GM12878 (cell line): ENCODE results near the gene CHD5. TPM values are rescaled to one million over a fixed set of nuclear protein-coding genes. Genes with fewer than 3 reads are reported as not detected.

Experiments
- ATAC-seq: fragments of 200-7000 bp; cut with Tn5 transposase; 3 replicates; pipeline ENCODE4 v1.9.1; 2020; ENCODE audit warnings: mild to moderate bottlenecking, moderate library complexity
- BruUV-seq: library from RNA; stranded (reverse); fragments of 400-500 nt; replicated peaks from 2 replicates; lab custom pipeline; 2021; lab: Mats Ljungman, UMichigan
- CTCF ChIA-PET: fragments of 300-600 bp; sonication (Branson Sonifier 250); formaldehyde crosslinking; extraction: SDS; loops from one replicate; lab custom pipeline; 2021; ENCODE audit warnings: inconsistent platforms; lab: Yijun Ruan, JAX
- POLR2A ChIA-PET: fragments of 350-600 bp; formaldehyde crosslinking; extraction: SDS; loops from one replicate; lab custom pipeline; 2021; ENCODE audit warnings: inconsistent platforms; lab: Charles Lee
- RAD21 ChIA-PET: fragments of 300-600 bp; sonication (Branson Sonifier 250); formaldehyde crosslinking; loops from one replicate; lab custom pipeline; 2023; ENCODE audit warnings: antibody characterized with exemption; ENCODE audit not compliant: unreplicated experiment; lab: Charles Lee
- SMC1A ChIA-PET: fragments of 300-600 bp; sonication (Branson Sonifier 250); formaldehyde crosslinking; loops from one replicate; lab custom pipeline; 2023; ENCODE audit not compliant: unreplicated experiment, uncharacterized antibody; lab: Charles Lee
- DNase-seq: peaks from one replicate; pipeline ENCODE4 v3.0.0-alpha.2; 2011; ENCODE audit warnings: low read depth, low spot score
- FAIRE-seq: peaks from 3 replicates; lab custom pipeline; 2011; peaks lifted over from hg19 to GRCh38; lab: Jason Lieb, UNC
- H2AFZ ChIP-seq: 2 replicates; pipeline ENCODE4 v1.6.0; 2011; ENCODE audit warnings: low read depth, low read length, control low read depth; ENCODE audit not compliant: control insufficient read depth
- H3K27ac ChIP-seq: 2 replicates; pipeline ENCODE4 v1.5.1; 2011; ENCODE audit warnings: control low read depth; ENCODE audit not compliant: control insufficient read depth, insufficient read depth
- H3K27me3 ChIP-seq, 2 experiments: replicated peaks in 1 of 2; 2 replicates each; pipeline versions ENCODE4 v1.6.0 to v1.6.1; 2011; ENCODE audit warnings: low read length in 1 of 2; ENCODE audit not compliant: control insufficient read depth in 2 of 2, insufficient read depth in 2 of 2
- H3K36me3 ChIP-seq, 2 experiments: 2 replicates each; pipeline ENCODE4 v1.5.1; 2011; ENCODE audit warnings: low read length in 1 of 2; ENCODE audit not compliant: control insufficient read depth in 2 of 2, insufficient read depth in 2 of 2
- H3K4me1 ChIP-seq: 2 replicates; pipeline ENCODE4 v1.6.1; 2011; ENCODE audit warnings: mild to moderate bottlenecking, low read length, moderate library complexity, mixed read lengths; ENCODE audit not compliant: control insufficient read depth, insufficient read depth
- H3K4me2 ChIP-seq: 2 replicates; pipeline ENCODE4 v1.6.0; 2011; ENCODE audit warnings: control low read depth; ENCODE audit not compliant: control insufficient read depth, insufficient read depth
- H3K4me3 ChIP-seq: fragments of 200-600 bp; sonication (generic); 2 replicates; pipeline ENCODE4 v1.5.1; 2016
- H3K79me2 ChIP-seq: 2 replicates; pipeline ENCODE4 v1.6.0; 2011; ENCODE audit warnings: low read length; ENCODE audit not compliant: control insufficient read depth, insufficient read depth
- H3K9ac ChIP-seq: 2 replicates; pipeline ENCODE4 v1.8.0; 2011; ENCODE audit warnings: low read length, control low read depth, mixed read lengths; ENCODE audit not compliant: control insufficient read depth, insufficient read depth
- H3K9me3 ChIP-seq: replicated peaks from 3 replicates; pipeline ENCODE4 v1.5.1; 2011; ENCODE audit warnings: mild to moderate bottlenecking, low read length; ENCODE audit not compliant: control insufficient read depth, insufficient read depth
- H4K20me1 ChIP-seq: 2 replicates; pipeline ENCODE4 v1.6.0; 2011; ENCODE audit not compliant: control insufficient read depth, insufficient read depth
- BCLAF1 ChIP-seq: fragments of 450-650 bp; IDR thresholded peaks from 2 replicates; pipeline ENCODE4 v1.6.1; 2017; ENCODE audit warnings: antibody characterized with exemption, mild to moderate bottlenecking, moderate library complexity
- CBFB ChIP-seq: IDR thresholded peaks from 2 replicates; pipeline ENCODE4 v1.6.1; 2016; ENCODE audit warnings: antibody characterized with exemption, low read depth
- CREB1 ChIP-seq: IDR thresholded peaks from 2 replicates; pipeline ENCODE4 v1.6.1; 2012; ENCODE audit warnings: low read depth, mild to moderate bottlenecking, inconsistent platforms
- HSF1 ChIP-seq: fragments of 150-350 bp; IDR thresholded peaks from 2 replicates; pipeline ENCODE4 v1.6.1; 2014; ENCODE audit warnings: mild to moderate bottlenecking, low read depth, low read length
- MEF2B ChIP-seq: fragments of 450-650 bp; IDR thresholded peaks from 2 replicates; pipeline ENCODE4 v1.6.1; 2018; ENCODE audit warnings: mild to moderate bottlenecking, moderate library complexity; ENCODE audit not compliant: partially characterized antibody, poor library complexity, severe bottlenecking
- NFIC ChIP-seq: IDR thresholded peaks from 2 replicates; pipeline ENCODE4 v1.6.1; 2012; ENCODE audit warnings: low read depth, mild to moderate bottlenecking, inconsistent platforms, low read length, moderate library complexity
- NFYB ChIP-seq: IDR thresholded peaks from 2 replicates; pipeline ENCODE4 v1.6.1; 2011; ENCODE audit warnings: low read depth, mild to moderate bottlenecking, low read length, improper control_type of control experiment, moderate library complexity; ENCODE audit not compliant: insufficient read depth
- NR2C2 ChIP-seq: IDR thresholded peaks from 2 replicates; pipeline ENCODE4 v1.6.1; 2011; ENCODE audit warnings: borderline replicate concordance, low read depth; ENCODE audit not compliant: control insufficient read depth, insufficient read length
- REST ChIP-seq: IDR thresholded peaks from 2 replicates; pipeline ENCODE4 v1.6.1; 2012; ENCODE audit warnings: mild to moderate bottlenecking, low read depth, low read length
- SREBF1 ChIP-seq: IDR thresholded peaks from 2 replicates; pipeline ENCODE4 v1.6.1; 2012; ENCODE audit warnings: mild to moderate bottlenecking, low read length
- STAT1 ChIP-seq: fragments of 450-650 bp; conservative IDR thresholded peaks from 2 replicates; pipeline ENCODE4 v1.6.1; 2014; ENCODE audit warnings: antibody characterized with exemption, mild to moderate bottlenecking
- TBL1XR1 ChIP-seq: IDR thresholded peaks from 2 replicates; pipeline ENCODE4 v1.6.1; 2012; ENCODE audit warnings: low read depth, low read length, improper control_type of control experiment
- TCF7 ChIP-seq: IDR thresholded peaks from 2 replicates; pipeline ENCODE4 v1.6.1; 2014; ENCODE audit warnings: antibody characterized with exemption, borderline replicate concordance
- ZZZ3 ChIP-seq: IDR thresholded peaks from 2 replicates; pipeline ENCODE4 v1.6.1; 2011; ENCODE audit warnings: low read depth; ENCODE audit not compliant: control insufficient read depth, insufficient read length
- WGBS: methylation state at CpG from one replicate; pipeline ENCODE4 v1.1.6; 2016; ENCODE audit warnings: low lambda C conversion rate; ENCODE audit not compliant: insufficient replicate concordance, insufficient coverage; ENCODE audit errors: missing lambda C conversion rate; 5-methylcytosine and 5-hydroxymethylcytosine counted together
- in situ Hi-C: fragments of 300-500 bp; cut with MboI; formaldehyde crosslinking; loops from 9 replicates; pipeline ENCODE4 v1.14.3; 2018; ENCODE audit warnings: mixed read lengths
- intact Hi-C: fragments of 100-400 bp; cut with micrococcal nuclease; formaldehyde crosslinking; loops from one replicate; pipeline ENCODE4 v1.14.2; 2022; ENCODE audit not compliant: unreplicated experiment
- polyA plus RNA-seq, 11 experiments: library from polyadenylated mRNA; depleted of rRNA in 4 of 11; unstranded in 6 of 11; stranded (reverse) in 5 of 11; fragments of >200 nt; fragmentation: Nextera tagmentation in 4 of 11; fragmentation: Illumina TruSeq in 1 of 11; extraction: Ambion mirVana in 4 of 11; extraction: Trizol in 1 of 11; gene quantifications; 1 replicate in 1 of 11; 2 replicates in 10 of 11; pipeline versions ENCODE4 v1.2.1 to v1.2.3, GENCODE V29; 2011 to 2016; ENCODE audit warnings: inconsistent platforms in 2 of 11, missing spikeins in 2 of 11, low read depth in 1 of 11
- total RNA-seq, 4 experiments: library from RNA; depleted of rRNA in 3 of 4; stranded (reverse); fragments of >200 nt in 3 of 4; fragmentation: Illumina TruSeq in 1 of 4; extraction: Trizol in 1 of 4; gene quantifications; 2 replicates each; pipeline versions ENCODE4 v1.2.1 to v1.2.3, GENCODE V29; 2013 to 2021

CHD5 gene
- total and polyA plus RNA-seq, 10 of the 15 experiments (the other 5 are each of a cell fraction or from before 2014, with no cell fraction given) = 0.03 to 0.49 (median 0.13) TPM; not detected in 3

GRCh38 chr1:6113745-6114144 is 66.4 kb downstream of the CHD5 start (continued):
- TF ChIP-seq REST (no peak), ZZZ3 (no peak)

GRCh38 chr1:6113116-6113515 is 67.0 kb downstream of the CHD5 start:
- BruUV-seq = no TSS peak
- ChIA-PET SMC1A (no interaction called here), RAD21 (interaction anchor here (0.9 kb wide), 1 partner anchor 40 kb away, joined by 3 read pairs; no protein-coding TSS in a partner anchor), POLR2A (no interaction called here), CTCF (interaction anchor here (2.1 kb wide), 1 partner anchor 28 kb away, joined by 4 read pairs; no protein-coding TSS in a partner anchor)
- FAIRE-seq (no peak), ATAC-seq (no peak), DNase-seq (no peak)
- H3K9me3 ChIP-seq = no peaks in the 10 kb centered on the region
- no peak overlapping the region for H3K4me2 ChIP-seq
- in situ Hi-C loops (no loop called here), intact Hi-C loops (no loop called here)
- WGBS = 11% methylated on average over 10 of the region's 10 CpGs
- no peak overlapping the region for H3K27ac ChIP-seq
- no peak overlapping the region for H3K9ac ChIP-seq
- no peaks in the 10 kb centered on the region for H3K36me3 ChIP-seq
- no peaks in the 10 kb centered on the region for H3K27me3 ChIP-seq
- no peak overlapping the region for H2AFZ ChIP-seq
- H3K4me3 ChIP-seq = no peak overlapping the region
- no peaks in the 10 kb centered on the region for H4K20me1 ChIP-seq
- no peaks in the 10 kb centered on the region for H3K4me1 ChIP-seq
- no peaks in the 10 kb centered on the region for H3K79me2 ChIP-seq
- TF ChIP-seq BCLAF1 = no peak
- no peak for TF ChIP-seq NR2C2
- TF ChIP-seq CREB1 = no peak
- TF ChIP-seq MEF2B = no peak
- TF ChIP-seq STAT1 = no peak
- TF ChIP-seq SREBF1 = no peak
- no peak for TF ChIP-seq TBL1XR1
- no peak for TF ChIP-seq TCF7
- no peak for TF ChIP-seq NFIC
- no peak for TF ChIP-seq CBFB
- no peak for TF ChIP-seq NFYB
- no peak for TF ChIP-seq HSF1
